DMS79 (cell line): Measurements from ENCODE around the gene BPGM.
"Not testable (repeated sequence)": the region's sequence is repeated elsewhere in the genome, so short reads cannot be mapped to it uniquely, and the experiment has no call there.

Source experiments
- DNase-seq: peaks from one replicate; lab custom pipeline; 2025; lab: John Stamatoyannopoulos, UW

Gene BPGM

GRCh38 chr7:134665045-134665444, 18.4 kb downstream of the BPGM start:
- DNase-seq = not testable (repeated sequence)

- no peak for DNase-seq
Observed at GRCh38 chr7:134667899-134668298, 21.2 kb downstream of the BPGM start.

- DNase-seq = no peak
Observed at GRCh38 chr7:134669388-134669787, 22.7 kb downstream of the BPGM start.

GRCh38 chr7:134669845-134670373, 23.3 kb downstream of the BPGM start:
- DNase-seq = peak; percentile 74

- DNase-seq = no peak
Observed at GRCh38 chr7:134671609-134672008, 25.0 kb downstream of the BPGM start.

GRCh38 chr7:134674424-134674823, 27.8 kb downstream of the BPGM start:
- no peak for DNase-seq

- DNase-seq = no peak
Observed at GRCh38 chr7:134676743-134677142, 30.1 kb downstream of the BPGM start.

GRCh38 chr7:134678115-134678514, 31.5 kb downstream of the BPGM start:
- no peak for DNase-seq

- DNase-seq = no peak
Observed at GRCh38 chr7:134679006-134679405, 32.4 kb downstream of the BPGM start.

GRCh38 chr7:134684165-134684564, 37.5 kb downstream of the BPGM start:
- DNase-seq = no peak

- no peak for DNase-seq
Observed at GRCh38 chr7:134685250-134685649, 38.6 kb downstream of the BPGM start.

GRCh38 chr7:134686786-134687185, 40.1 kb downstream of the BPGM start:
- no peak for DNase-seq

GRCh38 chr7:134689550-134689949, 42.9 kb downstream of the BPGM start:
- DNase-seq = not testable (repeated sequence)

GRCh38 chr7:134690016-134690415, 43.4 kb downstream of the BPGM start:
- no peak for DNase-seq

- no peak for DNase-seq
Observed at GRCh38 chr7:134690614-134691504, 44.2 kb downstream of the BPGM start.

- DNase-seq = no peak
Observed at GRCh38 chr7:134691546-134692343, 45.1 kb downstream of the BPGM start.

- DNase-seq = no peak
Observed at GRCh38 chr7:134692344-134692705, 45.7 kb downstream of the BPGM start.

GRCh38 chr7:134693256-134693655, 46.6 kb downstream of the BPGM start:
- no peak for DNase-seq

- DNase-seq = no peak
Observed at GRCh38 chr7:134694299-134694698, 47.6 kb downstream of the BPGM start.

GRCh38 chr7:134694767-134695166, 48.1 kb downstream of the BPGM start:
- DNase-seq = no peak

GRCh38 chr7:134695321-134695860, 48.7 kb downstream of the BPGM start:
- DNase-seq = no peak

GRCh38 chr7:134696261-134696660, 49.6 kb downstream of the BPGM start:
- DNase-seq = no peak
